Cerebellar nuclear complex (tissue), 1 donor: ENCODE measurements around the gene LAYN.
A peak's percentile ranks its signal among the peaks of the same experiment; 100 is the strongest.

Experiments
- DNase-seq, 2 experiments: peaks; one replicate each; lab custom pipeline; 2025; lab: John Stamatoyannopoulos, UW

The LAYN gene

GRCh38 chr11:111598148-111598547, 57.6 kb downstream of the LAYN start:
- no peak for DNase-seq

- no peak for DNase-seq
Measured at GRCh38 chr11:111598559-111598958, 58.0 kb downstream of the LAYN start.

- DNase-seq, result no peak
Measured at GRCh38 chr11:111601636-111601978, 61.1 kb downstream of the LAYN start.

- peak; percentile 75 to 80 for DNase-seq
Measured at GRCh38 chr11:111601979-111602864, 61.7 kb downstream of the LAYN start, which contains the start of gene SIK2. Gene SIK2, plus strand, starts transcription at chr11:111602449. Its CDS starts 115 bp downstream, at chr11:111602564.

GRCh38 chr11:111602865-111603610, 62.5 kb downstream of the LAYN start:
- no peak for DNase-seq

- no peak for DNase-seq
Measured at GRCh38 chr11:111603611-111604130, 63.2 kb downstream of the LAYN start.

- peak in 1 of 2 experiments; percentile 45 for DNase-seq
Measured at GRCh38 chr11:111604392-111605009, 64.0 kb downstream of the LAYN start.

- DNase-seq, result no peak
Measured at GRCh38 chr11:111605681-111606080, 65.2 kb downstream of the LAYN start.

- DNase-seq, result no peak
Measured at GRCh38 chr11:111606986-111607385, 66.5 kb downstream of the LAYN start.

GRCh38 chr11:111607751-111608150, 67.2 kb downstream of the LAYN start:
- no peak for DNase-seq
